A549 (cell line): ENCODE data around the gene SART1. TPM values are rescaled to one million over a fixed set of nuclear protein-coding genes. Genes with fewer than 3 reads are reported as not detected.

Source experiments
- ATAC-seq, 2 experiments: fragments of 200-7000 bp in 1 of 2; fragments of >200 bp in 1 of 2; cut with Nextera tagmentation in 1 of 2; cut with Tn5 transposase in 1 of 2; 3 replicates each; pipeline versions ENCODE4 v1.8.0 to v1.9.1; 2018 to 2020; ENCODE audit warnings: mild to moderate bottlenecking in 1 of 2, moderate library complexity in 1 of 2
- CTCF ChIA-PET: fragments of 300-600 bp; sonication (Branson Sonifier 250); formaldehyde crosslinking; extraction: SDS; loops from one replicate; lab custom pipeline; 2021; ENCODE audit warnings: antibody characterized with exemption, inconsistent platforms; lab: Yijun Ruan, JAX
- POLR2A ChIA-PET: fragments of 350-600 bp; formaldehyde crosslinking; extraction: SDS; loops from one replicate; lab custom pipeline; 2021; ENCODE audit warnings: antibody characterized with exemption, inconsistent platforms; lab: Yijun Ruan, JAX
- DNase-seq, 2 experiments: peaks; one replicate each; pipeline versions ENCODE4 v3.0.0 to v3.0.0-alpha.2; 2011 to 2016; ENCODE audit warnings: low read depth in 1 of 2, low spot score in 1 of 2
- FAIRE-seq: peaks from 2 replicates; lab custom pipeline; 2011; peaks lifted over from hg19 to GRCh38; lab: Jason Lieb, UNC
- H3K27ac ChIP-seq, 2 experiments: fragments of >200 bp; sonication (Bioruptor Twin); formaldehyde crosslinking; 3 replicates each; pipeline ENCODE4 v1.5.1; 2016 to 2017
- H3K4me1 ChIP-seq: fragments of >200 bp; sonication (Bioruptor Twin); formaldehyde crosslinking; 3 replicates; pipeline ENCODE4 v1.6.1; 2016
- H3K4me2 ChIP-seq: fragments of >200 bp; sonication (Bioruptor Twin); formaldehyde crosslinking; 3 replicates; pipeline ENCODE4 v1.6.1; 2016
- H3K4me3 ChIP-seq: fragments of >200 bp; sonication (Bioruptor Twin); formaldehyde crosslinking; 3 replicates; pipeline ENCODE4 v1.5.1; 2016
- H3K9me3 ChIP-seq: fragments of >200 bp; sonication (Bioruptor Twin); formaldehyde crosslinking; 3 replicates; pipeline ENCODE4 v1.6.1; 2016
- ATOH8 ChIP-seq: fragments of 250-450 bp; sonication (Bioruptor Pico); IDR thresholded peaks from 2 replicates; pipeline ENCODE4 v1.5.0; 2020; ENCODE audit warnings: low read depth, mild to moderate bottlenecking, moderate library complexity
- BHLHE40 ChIP-seq: IDR thresholded peaks from 2 replicates; pipeline ENCODE4 v1.6.1; 2012; ENCODE audit warnings: low read depth, low read length, inconsistent platforms
- CHD2 ChIP-seq: fragments of 150-350 bp; IDR thresholded peaks from 2 replicates; pipeline ENCODE4 v1.6.1; 2014; ENCODE audit warnings: low read length; ENCODE audit not compliant: partially characterized antibody
- ESRRA ChIP-seq: fragments of 150-350 bp; IDR thresholded peaks from 2 replicates; pipeline ENCODE4 v1.6.1; 2014; ENCODE audit warnings: mild to moderate bottlenecking, low read length, borderline replicate concordance
- FOSB ChIP-seq: fragments of 250-450 bp; sonication (Bioruptor Pico); IDR thresholded peaks from 2 replicates; pipeline ENCODE4 v1.5.0; 2020; ENCODE audit warnings: mild to moderate bottlenecking, moderate library complexity
- HES2 ChIP-seq: fragments of >200 bp; sonication (Bioruptor Twin); formaldehyde crosslinking; IDR thresholded peaks from 2 replicates; pipeline ENCODE4 v1.6.1; 2016
- HMGXB4 ChIP-seq: fragments of 250-450 bp; sonication (Bioruptor Pico); IDR thresholded peaks from 2 replicates; pipeline ENCODE4 v1.5.0; 2021; ENCODE audit warnings: mild to moderate bottlenecking, moderate library complexity, borderline replicate concordance
- JUN ChIP-seq, 2 experiments: fragments of >200 bp; sonication (Bioruptor Twin); formaldehyde crosslinking; IDR thresholded peaks; 2 replicates in 1 of 2; 3 replicates in 1 of 2; pipeline ENCODE4 v1.6.1; 2016 to 2017
- KDM1A ChIP-seq: fragments of 200-600 bp; sonication (generic); IDR thresholded peaks from 2 replicates; pipeline ENCODE4 v1.6.1; 2016; ENCODE audit warnings: low read depth, mild to moderate bottlenecking
- MAFK ChIP-seq: fragments of 450-650 bp; IDR thresholded peaks from 2 replicates; pipeline ENCODE4 v1.6.1; 2014; ENCODE audit not compliant: partially characterized antibody
- MAX ChIP-seq: IDR thresholded peaks from 2 replicates; pipeline ENCODE4 v1.6.1; 2012
- MAZ ChIP-seq: fragments of 150-350 bp; IDR thresholded peaks from 2 replicates; pipeline ENCODE4 v1.6.1; 2014; ENCODE audit warnings: antibody characterized with exemption, low read depth, low read length, borderline replicate concordance
- NPAS2 ChIP-seq: fragments of 250-450 bp; sonication (Bioruptor Pico); IDR thresholded peaks from 2 replicates; pipeline ENCODE4 v1.8.0; 2022; ENCODE audit warnings: mild to moderate bottlenecking, moderate library complexity, borderline replicate concordance
- PHF8 ChIP-seq: fragments of 200-600 bp; sonication (generic); IDR thresholded peaks from 2 replicates; pipeline ENCODE4 v1.6.1; 2016; ENCODE audit warnings: low read depth, mild to moderate bottlenecking, antibody characterized with exemption, moderate library complexity, borderline replicate concordance
- POLR2AphosphoS2 ChIP-seq: conservative IDR thresholded peaks from 2 replicates; pipeline ENCODE4 v1.6.1; 2012; ENCODE audit warnings: low read length, improper control_type of control experiment, inconsistent platforms
- RAD21 ChIP-seq, 2 experiments: fragments of >200 bp in 1 of 2; sonication (Bioruptor Twin) in 1 of 2; formaldehyde crosslinking in 1 of 2; IDR thresholded peaks in 1 of 2; conservative IDR thresholded peaks in 1 of 2; 2 replicates in 1 of 2; 3 replicates in 1 of 2; pipeline ENCODE4 v1.6.1; 2012 to 2018; ENCODE audit warnings: inconsistent platforms in 1 of 2
- ZFP36 ChIP-seq: fragments of 450-650 bp; IDR thresholded peaks from 2 replicates; pipeline ENCODE4 v1.6.1; 2014; ENCODE audit warnings: borderline replicate concordance; ENCODE audit not compliant: partially characterized antibody
- ZSCAN20 ChIP-seq: fragments of 250-450 bp; sonication (Bioruptor Pico); IDR thresholded peaks from 2 replicates; pipeline ENCODE4 v1.8.0; 2022; ENCODE audit warnings: mild to moderate bottlenecking, moderate library complexity
- WGBS: methylation state at CpG from one replicate; pipeline ENCODE4 v1.1.6; 2017; ENCODE audit errors: missing lambda C conversion rate; 5-methylcytosine and 5-hydroxymethylcytosine counted together
- polyA plus RNA-seq, 4 experiments: library from polyadenylated mRNA; depleted of rRNA in 3 of 4; stranded (reverse); fragments of >200 nt; fragmentation: RNase III in 1 of 4; extraction: RNeasy Plus Mini Kit Qiagen cat#74134 plus additional on column Dnase treatment in 1 of 4; gene quantifications; 2 replicates in 3 of 4; 3 replicates in 1 of 4; pipeline ENCODE4 v1.2.3, GENCODE V29; 2011 to 2017

Gene SART1
- polyA plus RNA-seq, 2 of the 4 experiments (the other 2 are of a cell fraction), result 22.0 to 53.8 TPM

GRCh38 chr11:66006891-66007176 lies 45.3 kb downstream of the SART1 start (continued):
- no peak for TF ChIP-seq POLR2AphosphoS2
- no peak for TF ChIP-seq FOSB (CRISPR knock-in tag)
- TF ChIP-seq PHF8, result no peak

- Histone ChIP-seq H3K4me2 (no peak overlapping the region), H3K27ac (no peak overlapping the region), H3K9me3 (no peaks in the 10 kb centered on the region), H3K4me1 (peaks cover 10% of the 10 kb centered on the region; the same call in 2 of the 3 replicates), H3K4me3 (no peak overlapping the region)
- DNase-seq, result no peak
- ATAC-seq, result peak; percentile 11 to 20; a peak in 4 of 6 replicates
- ChIA-PET POLR2A (interaction anchor here (0.6 kb wide), 1 partner anchor 8 kb away, joined by 3 read pairs; no protein-coding TSS in a partner anchor), CTCF (interaction anchor here (1.0 to 11.6 kb wide), 5 partner anchors 9 to 61 kb away, joined by 3 to 121 read pairs (median 5); no protein-coding TSS in a partner anchor)
- WGBS, result 61% methylated on average over 4 of the region's 5 CpGs
- FAIRE-seq, result no peak
- TF ChIP-seq NPAS2 (no peak), HMGXB4 (CRISPR knock-in tag) (no peak), ATOH8 (CRISPR knock-in tag) (no peak), MAX (no peak), ESRRA (no peak), POLR2AphosphoS2 (no peak), CHD2 (no peak), KDM1A (no peak), MAFK (no peak), BHLHE40 (no peak), ZSCAN20 (CRISPR knock-in tag) (no peak), HES2 (no peak), RAD21 (conservative IDR thresholded peaks at IDR 0.05 in 1 of 2, IDR thresholded peaks at IDR 0.05 in 1 of 2) (no peak), MAZ (no peak)
These were observed 45.7 kb downstream of the SART1 start for GRCh38 chr11:66007201-66007634.

GRCh38 chr11:66008095-66008467 lies 46.5 kb downstream of the SART1 start:
- 94% methylated on average over 2 of the region's 2 CpGs for WGBS
- DNase-seq (no peak), ATAC-seq (no peak; a peak in 2 of 6 replicates), FAIRE-seq (no peak)
- Histone ChIP-seq H3K4me1 (peaks cover 10% of the 10 kb centered on the region; the same call in 2 of the 3 replicates), H3K9me3 (no peaks in the 10 kb centered on the region), H3K4me3 (no peak overlapping the region), H3K4me2 (no peak overlapping the region), H3K27ac (0 out of 6 replicates have a peak overlapping the region, but pooled peaks of 1 of the 2 experiments have one; percentile 41)
- POLR2A ChIA-PET, result no interaction called here
- TF ChIP-seq ZFP36, result peak; percentile 68
- no peak for TF ChIP-seq JUN (IDR thresholded peaks at IDR 0.05)
- TF ChIP-seq, all 56 proteins: peak for 1
- CTCF ChIA-PET, result interaction anchor here (0.8 to 11.6 kb wide), 8 partner anchors 13 to 124 kb away, joined by 3 to 121 read pairs (median 5); no protein-coding TSS in a partner anchor
